NK-92 (cell line): ENCODE data around the gene SVIL.
"Not testable (repeated sequence)": the region's sequence is repeated elsewhere in the genome, so short reads cannot be mapped to it uniquely, and the experiment has no call there.

Source experiments
- DNase-seq: peaks from one replicate; lab custom pipeline; 2025; ENCODE audit not compliant: unreplicated experiment; lab: John Stamatoyannopoulos, UW

The SVIL gene

DNA sequence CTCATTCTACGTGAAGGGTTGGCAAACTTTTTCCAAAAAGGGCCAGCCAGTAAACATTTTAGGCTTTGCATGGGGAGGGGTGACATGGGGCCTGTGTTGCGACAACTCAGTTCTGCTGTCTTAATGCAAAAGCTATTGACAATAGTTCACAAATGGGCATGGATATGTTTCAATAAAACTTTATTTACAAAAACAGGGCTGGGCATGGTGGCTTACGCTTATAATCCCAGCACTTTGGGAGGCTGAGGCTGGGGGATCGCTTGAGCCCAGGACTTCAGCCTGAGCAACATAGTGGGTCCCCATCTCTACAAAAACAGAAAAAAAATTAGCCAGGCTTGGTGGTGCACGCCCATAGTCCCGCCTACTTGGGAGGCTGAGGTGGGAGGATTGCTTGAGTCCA lies 141.1 kb downstream of the SVIL start:
- no peak for DNase-seq

GRCh38 chr10:29492774-29493173 lies 142.0 kb downstream of the SVIL start:
- DNase-seq = no peak

- DNase-seq = no peak
Measured at GRCh38 chr10:29491918-29492317, 142.9 kb downstream of the SVIL start.

- DNase-seq = not testable (repeated sequence)
Measured at GRCh38 chr10:29490781-29491280, 143.9 kb downstream of the SVIL start.

GRCh38 chr10:29488471-29488870 lies 146.3 kb downstream of the SVIL start:
- not testable (repeated sequence) for DNase-seq

DNA sequence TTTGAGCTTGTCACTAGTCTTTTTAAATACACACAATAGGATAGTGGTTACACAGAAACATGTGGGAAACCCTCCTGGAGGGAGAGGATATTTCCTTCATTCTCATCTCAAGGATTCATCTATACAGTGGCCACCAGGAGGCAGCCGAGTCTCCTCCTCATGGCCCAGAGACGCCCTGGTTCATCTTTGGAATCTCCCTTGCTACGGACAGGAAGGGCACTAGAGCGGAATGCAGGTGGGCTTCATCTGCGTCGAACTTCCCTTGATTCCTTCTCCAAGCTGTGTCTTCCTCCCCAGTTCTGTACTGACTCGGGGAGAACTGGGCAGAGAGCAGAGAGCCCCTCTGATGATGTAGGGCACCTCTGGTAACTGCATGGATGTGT lies 146.9 kb downstream of the SVIL start:
- not testable (repeated sequence) for DNase-seq

DNA sequence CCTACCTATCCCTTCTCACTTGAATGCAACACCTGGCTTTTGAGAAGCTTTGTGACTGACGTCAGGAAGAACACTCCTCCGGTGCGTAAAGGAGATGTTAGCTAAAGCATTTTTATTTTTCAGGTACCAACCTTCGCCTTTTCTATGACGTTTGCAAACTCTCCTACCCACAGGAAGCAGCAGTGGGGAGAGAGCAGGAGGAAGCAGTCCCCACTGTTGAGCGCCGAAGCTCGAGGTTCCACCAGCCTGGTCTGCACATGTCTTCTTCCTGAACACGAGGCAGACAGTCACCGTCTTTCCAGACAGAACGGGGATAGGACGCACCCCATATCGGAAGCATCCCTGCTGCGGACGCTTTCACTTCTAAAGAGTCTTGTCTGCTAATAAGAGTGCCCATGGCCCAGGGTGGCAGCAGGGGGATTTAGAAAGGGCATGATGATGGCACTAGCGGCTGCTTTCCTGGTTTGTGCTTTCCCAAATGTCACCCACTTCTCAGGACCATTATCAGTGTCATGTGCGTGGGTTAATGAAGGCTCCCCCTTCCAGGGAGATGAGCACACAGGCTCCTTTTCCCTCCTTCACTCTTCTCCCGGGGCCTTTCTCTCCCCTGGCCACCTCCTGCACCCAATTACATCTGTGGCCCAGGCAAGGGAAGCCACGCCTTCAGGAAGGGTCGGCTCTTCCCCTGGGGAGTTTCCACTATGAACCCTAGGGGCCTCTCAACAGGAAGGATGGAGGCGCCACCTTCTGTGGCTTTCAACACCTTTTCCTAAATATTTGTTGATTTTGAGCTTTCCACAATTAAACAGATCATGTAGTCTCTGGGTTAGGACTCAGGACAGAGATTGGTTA lies 147.5 kb downstream of the SVIL start:
- DNase-seq = not testable (repeated sequence)

GRCh38 chr10:29486433-29486832 lies 148.3 kb downstream of the SVIL start:
- no peak for DNase-seq

GRCh38 chr10:29484677-29485076 lies 150.1 kb downstream of the SVIL start:
- DNase-seq = not testable (repeated sequence)

DNA sequence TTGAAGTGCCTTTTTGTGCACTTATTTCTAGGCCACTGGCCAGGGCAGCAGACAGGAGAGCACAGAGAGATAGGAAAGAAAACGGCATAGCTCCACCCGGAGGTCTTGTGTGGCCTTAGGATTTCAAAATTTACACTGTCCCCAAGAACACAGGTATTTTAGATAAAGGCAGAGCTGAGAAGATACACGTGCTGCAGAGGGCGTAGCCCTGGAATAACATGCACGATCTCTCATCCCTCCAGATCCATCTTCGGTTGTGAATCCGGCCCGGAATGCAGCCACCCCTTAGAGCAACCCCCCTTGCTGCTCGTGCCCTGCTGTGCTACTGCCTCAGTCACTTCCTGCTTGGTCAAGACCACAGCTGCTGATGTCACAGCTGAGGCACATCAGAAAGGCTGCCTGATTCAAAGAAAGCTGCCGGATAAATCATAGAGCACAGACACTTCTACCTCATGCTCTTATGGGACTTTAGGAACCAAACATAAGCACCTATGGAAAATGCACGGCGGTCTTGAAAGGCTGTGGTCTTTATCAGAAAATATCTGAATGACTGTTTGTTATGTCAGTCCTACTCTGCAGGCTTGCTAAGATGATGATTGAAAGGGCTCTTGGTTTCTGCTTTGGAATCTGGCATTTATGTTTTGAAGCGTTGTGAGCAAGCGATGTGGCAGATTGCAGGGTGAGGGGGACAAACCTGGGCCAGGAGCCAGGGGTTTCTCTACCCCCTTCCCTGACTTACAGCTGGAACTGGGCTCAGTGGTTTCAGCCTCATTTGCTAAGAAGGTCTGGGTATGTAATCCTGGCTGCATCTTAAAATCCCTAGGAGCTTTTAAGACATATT lies 152.0 kb downstream of the SVIL start:
- no peak for DNase-seq

DNA sequence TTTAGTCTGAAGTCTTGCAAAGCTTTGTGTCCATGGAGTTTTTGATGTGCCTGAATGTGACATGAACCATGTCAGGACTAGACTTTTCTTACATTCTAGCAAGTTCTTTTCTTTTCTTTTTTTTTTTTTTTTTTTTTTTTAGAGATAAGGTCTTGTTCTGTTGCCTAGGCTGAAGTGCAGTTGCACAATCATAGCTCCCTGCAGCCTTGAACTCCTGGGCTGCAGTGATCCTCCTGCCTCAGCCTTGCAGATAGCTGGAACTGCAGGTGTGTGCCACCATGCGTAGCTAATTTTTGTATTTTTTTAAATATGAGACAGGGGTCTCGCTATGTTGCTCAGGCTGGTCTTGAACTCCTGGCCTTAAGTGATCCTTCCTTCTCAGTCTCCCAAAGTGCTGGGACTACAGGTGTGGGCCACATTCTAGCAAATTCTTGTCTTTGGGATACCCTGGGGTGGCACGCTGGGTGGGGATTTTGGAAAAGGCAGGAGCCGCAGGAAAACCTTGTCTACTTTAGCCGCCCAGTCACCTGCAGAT lies 152.8 kb downstream of the SVIL start:
- DNase-seq = no peak

- DNase-seq = no peak
Measured at GRCh38 chr10:29479981-29480954, 154.5 kb downstream of the SVIL start.

DNA sequence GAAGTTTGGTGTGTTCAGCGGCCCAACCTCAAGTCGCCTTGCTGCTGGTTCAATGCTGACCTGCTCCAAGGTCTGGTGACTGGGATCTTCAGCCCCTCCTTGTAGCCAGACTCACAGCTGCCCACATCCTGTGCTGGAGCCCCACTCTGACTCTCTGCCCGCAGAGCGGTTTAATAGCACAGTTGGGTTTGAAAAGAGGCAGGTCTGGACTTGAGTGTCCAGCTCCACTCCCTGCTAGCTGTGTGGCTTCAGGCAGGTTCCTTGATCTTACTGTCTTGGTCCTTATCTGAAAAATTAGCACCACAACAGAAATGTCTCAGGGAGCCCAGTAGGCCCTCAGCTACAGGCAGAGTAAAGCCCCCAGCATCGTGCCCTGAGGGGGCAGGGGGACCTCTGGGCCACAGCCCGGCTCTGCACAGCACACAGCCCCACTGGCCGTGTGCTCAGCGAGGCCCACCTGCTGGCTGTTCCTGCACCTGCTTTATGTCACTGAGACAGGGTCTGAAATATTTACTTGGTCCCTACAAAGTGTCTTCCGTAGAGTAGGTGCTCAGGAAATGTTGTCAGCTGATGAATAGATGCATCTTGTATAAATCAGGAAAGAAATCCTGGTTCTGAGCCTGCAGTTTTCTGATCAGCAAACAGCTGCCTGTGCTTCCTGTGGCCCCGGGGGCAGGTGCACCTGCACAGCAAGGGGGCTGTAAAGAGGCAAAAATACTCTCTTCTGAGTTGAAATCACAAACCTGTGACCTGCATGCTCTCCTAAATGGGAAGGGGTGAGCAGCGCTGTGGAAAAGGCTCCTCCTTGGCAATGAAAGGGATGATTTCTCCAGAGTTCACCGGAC lies 155.5 kb downstream of the SVIL start:
- DNase-seq = no peak

DNA sequence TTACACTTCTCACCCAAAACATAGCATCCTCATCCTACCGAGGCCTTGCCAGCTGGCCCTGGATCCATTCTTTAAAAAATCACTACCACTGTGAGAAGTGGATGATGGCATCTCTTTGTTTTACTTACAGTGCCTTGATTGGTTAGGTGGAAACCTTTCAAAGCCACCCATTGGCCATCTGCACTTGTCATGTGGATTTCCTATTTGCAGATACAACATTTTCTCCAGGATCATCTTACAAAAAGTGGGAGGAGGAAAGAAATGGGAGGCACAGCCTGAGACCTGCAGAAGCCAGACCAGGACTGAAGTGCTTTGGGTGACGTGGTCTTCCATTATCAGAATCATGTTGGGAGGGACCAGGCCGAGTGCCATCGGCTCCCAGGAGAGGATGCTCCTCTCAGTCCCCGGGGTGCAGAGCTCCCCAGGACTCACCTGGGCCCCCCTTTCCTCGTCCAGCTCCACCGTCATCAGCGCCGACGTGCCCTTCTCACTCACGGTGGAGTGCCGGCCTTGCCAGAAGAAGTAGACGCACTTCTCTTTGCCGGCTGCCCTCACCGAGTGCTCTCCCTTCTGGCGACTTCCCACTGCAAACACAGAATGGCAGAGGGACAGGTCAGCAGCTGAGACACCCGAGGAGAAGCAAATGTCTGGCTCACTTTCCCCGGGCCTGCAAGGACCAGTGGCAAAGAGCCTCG lies 161.2 kb downstream of the SVIL start:
- DNase-seq = no peak

GRCh38 chr10:29473087-29473356 lies 161.7 kb downstream of the SVIL start:
- DNase-seq = no peak

DNA sequence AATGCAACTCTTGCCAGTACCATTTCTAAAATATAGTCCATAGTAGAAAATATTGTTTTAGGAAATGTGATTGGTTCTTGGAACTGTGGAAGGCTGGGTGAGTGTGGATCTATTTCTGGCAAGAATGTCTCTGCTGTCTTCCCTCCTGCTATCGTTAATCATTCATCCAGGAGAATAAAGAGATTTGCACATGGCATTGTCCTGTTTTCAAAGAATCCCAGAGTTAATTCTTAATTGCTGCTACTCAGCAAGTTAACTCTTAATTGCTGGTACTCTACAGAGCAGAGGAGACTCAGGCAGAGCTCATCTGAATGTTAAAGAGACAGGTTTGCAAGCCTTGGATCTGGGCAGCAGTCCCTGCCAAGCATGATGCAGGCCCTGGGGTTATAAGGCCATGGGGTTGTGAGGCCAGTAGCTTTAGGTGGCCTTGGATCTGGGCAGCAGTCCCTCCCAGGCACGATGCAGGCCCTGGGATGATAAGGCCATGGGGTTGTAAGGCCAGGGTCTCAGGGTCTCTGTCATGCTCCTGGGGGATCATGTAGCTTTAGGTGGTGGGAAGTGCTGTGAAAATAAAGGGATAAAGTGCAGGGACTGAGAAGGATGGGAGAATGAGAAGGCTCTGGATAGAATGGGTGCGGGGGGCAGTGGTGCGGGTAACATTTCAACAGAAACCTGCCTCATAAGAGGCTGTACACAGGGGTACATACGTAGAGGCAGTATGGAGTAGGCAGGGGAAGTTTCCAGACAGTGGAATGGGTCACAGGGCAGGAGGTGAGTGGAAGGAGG lies 162.3 kb downstream of the SVIL start:
- DNase-seq = no peak

GRCh38 chr10:29471544-29471859 lies 163.3 kb downstream of the SVIL start:
- DNase-seq = no peak

GRCh38 chr10:29470843-29471543 lies 163.8 kb downstream of the SVIL start:
- DNase-seq = no peak
